C4-2B (cell line): ENCODE measurements around the gene UMAD1.

Experiments
- CTCF ChIP-seq: fragments of 450-650 bp; conservative IDR thresholded peaks from 2 replicates; pipeline ENCODE4 v1.5.1; 2017; ENCODE audit warnings: mild to moderate bottlenecking
- ZFX ChIP-seq: fragments of 450-650 bp; IDR thresholded peaks from 2 replicates; pipeline ENCODE4 v1.6.1; 2017

- TF ChIP-seq CTCF (no peak), ZFX (no peak)
Measured at GRCh38 chr7:7810826-7811225, 170.3 kb downstream of the UMAD1 start.
